Lower leg skin (tissue), 3 donors: Measurements from ENCODE around the gene MTMR10.

Experiments used
- CTCF ChIP-seq, 3 donors: fragments of 450-650 bp; IDR thresholded peaks; one replicate each; pipeline ENCODE4 v1.5.1; 2016; ENCODE audit warnings: antibody characterized with exemption in 3 of 3, mild to moderate bottlenecking in 3 of 3, moderate library complexity in 2 of 3
- POLR2A ChIP-seq, 2 donors: fragments of 450-650 bp; IDR thresholded peaks; one replicate each; pipeline ENCODE4 v1.6.1; 2016 to 2017; ENCODE audit warnings: antibody characterized with exemption in 2 of 2, mild to moderate bottlenecking in 1 of 2, moderate library complexity in 1 of 2

- TF ChIP-seq POLR2A (IDR thresholded peaks at IDR 0.05) = no peak
- TF ChIP-seq CTCF (IDR thresholded peaks at IDR 0.05) = no peak
Observed at GRCh38 chr15:30963681-30964080, 27.7 kb downstream of the MTMR10 start.
